Panc1 (cell line): ENCODE measurements around the gene NCOA6. TPM values are rescaled to one million over a fixed set of nuclear protein-coding genes. Genes with fewer than 3 reads are reported as not detected.

Experiments used
- ATAC-seq: fragments of 200-7000 bp; cut with Tn5 transposase; 2 replicates; pipeline ENCODE4 v1.9.1; 2020; ENCODE audit warnings: mild to moderate bottlenecking, moderate library complexity
- BruUV-seq: library from RNA; stranded (reverse); fragments of 400-500 nt; replicated peaks from 2 replicates; lab custom pipeline; 2021; lab: Mats Ljungman, UMichigan
- CTCF ChIA-PET: fragments of 300-600 bp; sonication (Branson Sonifier 250); formaldehyde crosslinking; loops from one replicate; lab custom pipeline; 2022; ENCODE audit warnings: antibody characterized with exemption; lab: Charles Lee
- POLR2A ChIA-PET: fragments of 300-600 bp; sonication (Branson Sonifier 250); formaldehyde crosslinking; loops from one replicate; lab custom pipeline; 2022; ENCODE audit warnings: antibody characterized with exemption; lab: Charles Lee
- DNase-seq: peaks from one replicate; pipeline ENCODE4 v3.0.0-alpha.2; 2010; ENCODE audit warnings: low read depth, low spot score
- H3K27ac ChIP-seq: 2 replicates; pipeline ENCODE4 v1.5.1; 2011; ENCODE audit warnings: mild to moderate bottlenecking, low read length, inconsistent platforms
- H3K27me3 ChIP-seq: fragments of 200-500 bp; sonication (Bioruptor generic); 2 replicates; pipeline ENCODE4 v1.6.0; 2014; ENCODE audit warnings: low read length, inconsistent platforms; ENCODE audit not compliant: control insufficient read depth, insufficient read depth
- H3K36me3 ChIP-seq: fragments of 200-500 bp; sonication (Bioruptor generic); 2 replicates; pipeline ENCODE4 v1.5.1; 2014; ENCODE audit warnings: inconsistent platforms, mild to moderate bottlenecking, low read length, moderate library complexity; ENCODE audit not compliant: control insufficient read depth, insufficient read depth
- H3K4me1 ChIP-seq: 2 replicates; pipeline ENCODE4 v1.5.1; 2011; ENCODE audit warnings: inconsistent platforms, mild to moderate bottlenecking, low read length, moderate library complexity; ENCODE audit not compliant: control insufficient read depth, insufficient read depth
- H3K4me3 ChIP-seq, 2 experiments: 2 replicates each; pipeline ENCODE4 v1.5.1; 2011 to 2012; ENCODE audit warnings: low read depth in 2 of 2, low read length in 2 of 2, mild to moderate bottlenecking in 2 of 2, inconsistent platforms in 1 of 2, moderate library complexity in 1 of 2
- H3K9me3 ChIP-seq: fragments of 200-500 bp; sonication (Bioruptor generic); 2 replicates; pipeline ENCODE4 v1.5.1; 2014; ENCODE audit warnings: low read depth, mild to moderate bottlenecking, inconsistent platforms, low read length, moderate library complexity; ENCODE audit not compliant: control insufficient read depth, insufficient read depth
- POLR2AphosphoS5 ChIP-seq: IDR thresholded peaks from 2 replicates; pipeline ENCODE4 v1.6.1; 2012; ENCODE audit warnings: mild to moderate bottlenecking, low read depth, low read length, moderate library complexity
- SIN3A ChIP-seq: IDR thresholded peaks from 2 replicates; pipeline ENCODE4 v1.6.1; 2012; ENCODE audit warnings: low read depth, mild to moderate bottlenecking, low read length, moderate library complexity, borderline replicate concordance; ENCODE audit not compliant: insufficient read depth
- TCF7L2 ChIP-seq: IDR thresholded peaks from 2 replicates; pipeline ENCODE4 v1.6.1; 2011; ENCODE audit warnings: mild to moderate bottlenecking, low read depth, low read length, inconsistent platforms
- in situ Hi-C: cut with HindIII; loops from 2 replicates; pipeline ENCODE4 v1.10.0; 2016; ENCODE audit warnings: low sequenced_read_pairs, low pct_unique_long_range_greater_than_20kb
- intact Hi-C: fragments of 100-400 bp; cut with micrococcal nuclease; formaldehyde crosslinking; loops from one replicate; pipeline ENCODE4 v1.10.0; 2022; ENCODE audit not compliant: unreplicated experiment
- total RNA-seq: library from RNA; stranded (reverse); gene quantifications from one replicate; pipeline ENCODE4 v1.2.1, GENCODE V29; 2021; ENCODE audit not compliant: unreplicated experiment
- TF ChIP-seq, protein P1 (sequence below): fragments of 450-650 bp; IDR thresholded peaks from 2 replicates; pipeline ENCODE4 v1.5.1; 2017; ENCODE audit warnings: mild to moderate bottlenecking
- TF ChIP-seq, protein P2 (sequence below), 2 experiments: IDR thresholded peaks; 2 replicates each; pipeline ENCODE4 v1.6.1; 2011 to 2012; ENCODE audit warnings: low read depth in 2 of 2, control low read depth in 1 of 2, low read length in 1 of 2, mild to moderate bottlenecking in 1 of 2, moderate library complexity in 1 of 2; ENCODE audit not compliant: insufficient read depth in 1 of 2

Gene NCOA6
- total RNA-seq, 1 experiment from 2014 or later, result 28.9 TPM

DNA sequence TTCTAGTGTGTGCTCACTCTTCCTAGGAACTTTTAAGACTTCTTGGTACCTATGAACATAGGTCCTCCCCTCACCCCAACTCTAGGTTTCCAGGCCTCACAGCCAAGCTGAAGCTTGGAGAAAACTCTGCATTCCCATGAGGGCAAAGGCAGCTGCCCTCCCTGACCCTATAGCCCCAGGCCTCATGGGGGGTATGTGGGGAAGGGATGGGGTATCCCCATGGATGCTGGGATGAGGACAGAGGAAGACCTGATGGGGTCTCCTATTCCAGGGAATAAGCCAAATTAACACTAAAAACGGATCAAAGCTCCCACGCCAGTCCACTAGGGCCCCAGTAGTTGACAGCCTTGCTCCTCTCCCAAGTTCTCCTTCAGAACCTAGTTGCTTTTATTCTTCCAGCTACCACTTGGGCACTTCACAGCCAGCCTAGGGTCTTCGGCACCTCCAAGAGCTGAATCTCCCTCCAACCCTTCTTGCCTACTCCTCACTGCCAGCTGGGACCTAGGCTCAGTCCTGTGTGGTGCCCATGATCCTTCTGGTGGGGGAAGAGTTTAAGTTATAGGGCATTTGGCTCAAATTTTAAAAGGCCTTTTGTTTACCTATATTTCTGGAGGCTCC is 113.5 kb downstream of the NCOA6 start:
- Histone ChIP-seq H3K36me3 (peaks cover 2% of the 10 kb centered on the region; the same call in 1 of the 2 replicates), H3K9me3 (no peaks in the 10 kb centered on the region), H3K27me3 (no peaks in the 10 kb centered on the region), H3K4me3 (no peak overlapping the region), H3K4me1 (peaks cover 5% of the 10 kb centered on the region; the same call in 1 of the 2 replicates), H3K27ac (no peak overlapping the region)
- TF ChIP-seq TCF7L2, result no peak
- no peak for TF ChIP-seq POLR2AphosphoS5
- TF ChIP-seq, protein P1, sequence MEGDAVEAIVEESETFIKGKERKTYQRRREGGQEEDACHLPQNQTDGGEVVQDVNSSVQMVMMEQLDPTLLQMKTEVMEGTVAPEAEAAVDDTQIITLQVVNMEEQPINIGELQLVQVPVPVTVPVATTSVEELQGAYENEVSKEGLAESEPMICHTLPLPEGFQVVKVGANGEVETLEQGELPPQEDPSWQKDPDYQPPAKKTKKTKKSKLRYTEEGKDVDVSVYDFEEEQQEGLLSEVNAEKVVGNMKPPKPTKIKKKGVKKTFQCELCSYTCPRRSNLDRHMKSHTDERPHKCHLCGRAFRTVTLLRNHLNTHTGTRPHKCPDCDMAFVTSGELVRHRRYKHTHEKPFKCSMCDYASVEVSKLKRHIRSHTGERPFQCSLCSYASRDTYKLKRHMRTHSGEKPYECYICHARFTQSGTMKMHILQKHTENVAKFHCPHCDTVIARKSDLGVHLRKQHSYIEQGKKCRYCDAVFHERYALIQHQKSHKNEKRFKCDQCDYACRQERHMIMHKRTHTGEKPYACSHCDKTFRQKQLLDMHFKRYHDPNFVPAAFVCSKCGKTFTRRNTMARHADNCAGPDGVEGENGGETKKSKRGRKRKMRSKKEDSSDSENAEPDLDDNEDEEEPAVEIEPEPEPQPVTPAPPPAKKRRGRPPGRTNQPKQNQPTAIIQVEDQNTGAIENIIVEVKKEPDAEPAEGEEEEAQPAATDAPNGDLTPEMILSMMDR, result no peak
- no peak for TF ChIP-seq SIN3A
- TF ChIP-seq, protein P2, sequence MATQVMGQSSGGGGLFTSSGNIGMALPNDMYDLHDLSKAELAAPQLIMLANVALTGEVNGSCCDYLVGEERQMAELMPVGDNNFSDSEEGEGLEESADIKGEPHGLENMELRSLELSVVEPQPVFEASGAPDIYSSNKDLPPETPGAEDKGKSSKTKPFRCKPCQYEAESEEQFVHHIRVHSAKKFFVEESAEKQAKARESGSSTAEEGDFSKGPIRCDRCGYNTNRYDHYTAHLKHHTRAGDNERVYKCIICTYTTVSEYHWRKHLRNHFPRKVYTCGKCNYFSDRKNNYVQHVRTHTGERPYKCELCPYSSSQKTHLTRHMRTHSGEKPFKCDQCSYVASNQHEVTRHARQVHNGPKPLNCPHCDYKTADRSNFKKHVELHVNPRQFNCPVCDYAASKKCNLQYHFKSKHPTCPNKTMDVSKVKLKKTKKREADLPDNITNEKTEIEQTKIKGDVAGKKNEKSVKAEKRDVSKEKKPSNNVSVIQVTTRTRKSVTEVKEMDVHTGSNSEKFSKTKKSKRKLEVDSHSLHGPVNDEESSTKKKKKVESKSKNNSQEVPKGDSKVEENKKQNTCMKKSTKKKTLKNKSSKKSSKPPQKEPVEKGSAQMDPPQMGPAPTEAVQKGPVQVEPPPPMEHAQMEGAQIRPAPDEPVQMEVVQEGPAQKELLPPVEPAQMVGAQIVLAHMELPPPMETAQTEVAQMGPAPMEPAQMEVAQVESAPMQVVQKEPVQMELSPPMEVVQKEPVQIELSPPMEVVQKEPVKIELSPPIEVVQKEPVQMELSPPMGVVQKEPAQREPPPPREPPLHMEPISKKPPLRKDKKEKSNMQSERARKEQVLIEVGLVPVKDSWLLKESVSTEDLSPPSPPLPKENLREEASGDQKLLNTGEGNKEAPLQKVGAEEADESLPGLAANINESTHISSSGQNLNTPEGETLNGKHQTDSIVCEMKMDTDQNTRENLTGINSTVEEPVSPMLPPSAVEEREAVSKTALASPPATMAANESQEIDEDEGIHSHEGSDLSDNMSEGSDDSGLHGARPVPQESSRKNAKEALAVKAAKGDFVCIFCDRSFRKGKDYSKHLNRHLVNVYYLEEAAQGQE (IDR thresholded peaks at IDR 0.05; ENCODE audit: insufficient read depth in 1 of 2, low read depth in 2 of 2, low read length in 1 of 2), result no peak
- intact Hi-C loops (no loop called here), in situ Hi-C loops (no loop called here)
- no peak for DNase-seq
- POLR2A ChIA-PET, result no interaction called here
- CTCF ChIA-PET, result no interaction called here
- no TSS peak for BruUV-seq
- ATAC-seq, result no peak

DNA sequence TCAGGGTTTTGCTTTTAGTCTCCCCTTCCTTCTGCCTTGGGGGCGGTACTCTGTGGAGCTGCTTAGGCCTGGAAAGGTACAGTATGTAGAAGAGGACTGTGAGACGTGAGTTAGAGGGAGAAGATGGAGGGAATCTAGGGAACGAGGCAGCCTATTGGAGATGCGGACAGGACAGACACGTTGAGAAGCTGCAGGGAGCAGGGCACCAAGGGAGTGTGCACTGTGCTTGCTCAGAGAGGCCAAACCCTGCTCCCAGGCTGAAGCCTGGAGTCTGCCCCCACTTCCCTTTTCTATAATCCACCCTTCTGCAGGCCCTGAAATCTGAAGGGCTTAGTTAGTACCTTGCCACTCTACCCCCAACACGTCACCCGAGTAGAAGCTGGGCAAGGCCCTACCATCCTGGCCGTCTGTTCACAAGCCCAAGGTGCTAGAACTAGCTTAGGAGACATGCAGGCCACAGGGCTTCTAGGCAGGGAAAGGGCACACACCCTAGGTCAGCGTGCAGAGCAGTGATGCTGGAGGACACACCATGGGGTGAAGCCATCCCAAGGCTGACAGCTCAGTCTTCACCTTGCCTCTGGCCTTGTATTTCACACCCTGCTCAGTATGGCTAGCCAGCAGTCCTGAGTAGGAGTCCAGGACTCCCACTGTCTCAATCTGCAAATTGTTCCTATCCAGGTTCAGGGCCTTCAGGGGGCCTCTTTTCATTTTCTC is 114.4 kb downstream of the NCOA6 start:
- ChIA-PET POLR2A (no interaction called here), CTCF (interaction anchor here (0.6 to 1.2 kb wide), 2 partner anchors 397 to 537 kb away, joined by 3 read pairs; no protein-coding TSS in a partner anchor)
- Histone ChIP-seq H3K36me3 (peaks cover 2% of the 10 kb centered on the region; the same call in 1 of the 2 replicates), H3K4me1 (peaks cover 5% of the 10 kb centered on the region; the same call in 1 of the 2 replicates), H3K9me3 (no peaks in the 10 kb centered on the region), H3K27me3 (no peaks in the 10 kb centered on the region), H3K27ac (no peak overlapping the region), H3K4me3 (no peak overlapping the region; a peak in 1 of 4 replicates)
- no peak for TF ChIP-seq TCF7L2
- TF ChIP-seq, protein P1, result no peak
- no peak for TF ChIP-seq SIN3A
- no peak for TF ChIP-seq POLR2AphosphoS5
- TF ChIP-seq, protein P2 (IDR thresholded peaks at IDR 0.05; ENCODE audit: insufficient read depth in 1 of 2, low read depth in 2 of 2, low read length in 1 of 2), result no peak
- in situ Hi-C loops, result no loop called here
- no peak for ATAC-seq
- BruUV-seq, result no TSS peak
- intact Hi-C loops, result no loop called here
- no peak for DNase-seq
